CD14-positive monocyte (primary cell): ENCODE results near the gene DENND5B. TPM values are rescaled to one million over a fixed set of nuclear protein-coding genes. Genes with fewer than 3 reads are reported as not detected.

Experiments
- DNase-seq, 3 donors: peaks; one replicate each; pipeline ENCODE4 v3.0.0-alpha.2; 2011 to 2022
- H2AFZ ChIP-seq: 2 replicates; pipeline ENCODE4 v1.6.0; 2012; ENCODE audit warnings: mild to moderate bottlenecking, low read depth, low read length, inconsistent platforms; ENCODE audit not compliant: insufficient read depth, poor library complexity, severe bottlenecking
- H3K27ac ChIP-seq, 2 donors: 1 replicate in 1 of 2; 2 replicates in 1 of 2; pipeline ENCODE4 v1.5.1; 2012 to 2013; ENCODE audit warnings: low read length in 2 of 2, control low read depth in 1 of 2, inconsistent platforms in 1 of 2, low read depth in 1 of 2, mild to moderate bottlenecking in 1 of 2
- H3K27me3 ChIP-seq, 2 donors: one replicate each; pipeline versions ENCODE4 v1.6.0 to v1.6.1; 2011 to 2013; ENCODE audit warnings: low read length in 2 of 2; ENCODE audit not compliant: control insufficient read depth in 2 of 2, insufficient read depth in 2 of 2
- H3K36me3 ChIP-seq, 2 donors: replicated peaks in 1 of 2; 1 replicate in 1 of 2; 2 replicates in 1 of 2; pipeline versions ENCODE4 v1.5.1 to v1.6.1; 2012 to 2013; ENCODE audit warnings: low read length in 2 of 2, control low read depth in 1 of 2, inconsistent platforms in 1 of 2, mild to moderate bottlenecking in 1 of 2; ENCODE audit not compliant: insufficient read depth in 2 of 2, control insufficient read depth in 1 of 2
- H3K4me1 ChIP-seq, 2 donors: 1 replicate in 1 of 2; 2 replicates in 1 of 2; pipeline versions ENCODE4 v1.5.1 to v1.6.1; 2012 to 2013; ENCODE audit warnings: low read length in 2 of 2, control low read depth in 1 of 2, inconsistent platforms in 1 of 2, mild to moderate bottlenecking in 1 of 2, moderate library complexity in 1 of 2; ENCODE audit not compliant: insufficient read depth in 2 of 2, control insufficient read depth in 1 of 2
- H3K4me2 ChIP-seq: replicated peaks from 2 replicates; pipeline ENCODE3; 2012; ENCODE audit warnings: low read length, moderate library complexity, mild to moderate bottlenecking; ENCODE audit not compliant: poor library complexity, severe bottlenecking; ENCODE audit errors: extremely low read depth
- H3K4me3 ChIP-seq, 3 experiments: fragments of 200-600 bp in 1 of 3; sonication (generic) in 1 of 3; replicated peaks in 1 of 3; 1 replicate in 2 of 3; 2 replicates in 1 of 3; pipeline ENCODE4 v1.5.1; 2011 to 2013; ENCODE audit warnings: low read length in 3 of 3, mild to moderate bottlenecking in 3 of 3, control low read depth in 2 of 3, low read depth in 2 of 3, inconsistent platforms in 1 of 3, moderate library complexity in 1 of 3
- H3K79me2 ChIP-seq: 2 replicates; pipeline ENCODE4 v1.6.0; 2012; ENCODE audit warnings: mild to moderate bottlenecking, control low read depth, inconsistent platforms, low read length, moderate library complexity; ENCODE audit not compliant: insufficient read depth
- H3K9ac ChIP-seq: 2 replicates; pipeline ENCODE4 v1.6.0; 2017; ENCODE audit warnings: low read length, mild to moderate bottlenecking; ENCODE audit not compliant: insufficient read depth, poor library complexity, severe bottlenecking
- H3K9me3 ChIP-seq, 2 donors: replicated peaks in 1 of 2; 1 replicate in 1 of 2; 2 replicates in 1 of 2; pipeline versions ENCODE4 v1.5.1 to v1.6.1; 2012 to 2013; ENCODE audit warnings: low read length in 2 of 2, control low read depth in 1 of 2; ENCODE audit not compliant: control insufficient read depth in 1 of 2, insufficient read depth in 1 of 2
- H4K20me1 ChIP-seq: 2 replicates; pipeline ENCODE4 v1.6.0; 2012; ENCODE audit warnings: mild to moderate bottlenecking, low read length, control low read depth, moderate library complexity; ENCODE audit not compliant: insufficient read depth
- H3K27ac Mint-ChIP-seq, 7 donors: one replicate each; pipeline ENCODE4 v1.8.0; 2020; ENCODE audit warnings: mild to moderate bottlenecking in 7 of 7, mixed read lengths in 7 of 7, moderate library complexity in 6 of 7, inconsistent platforms in 2 of 7
- H3K27me3 Mint-ChIP-seq, 3 donors: one replicate each; pipeline ENCODE4 v1.8.0; 2021 to 2022; ENCODE audit warnings: low read depth in 3 of 3, mild to moderate bottlenecking in 3 of 3, mixed read lengths in 3 of 3, moderate library complexity in 3 of 3, inconsistent platforms in 1 of 3
- H3K36me3 Mint-ChIP-seq, 2 donors: one replicate each; pipeline ENCODE4 v1.8.0; 2020; ENCODE audit warnings: mixed read lengths in 2 of 2, inconsistent platforms in 1 of 2, mild to moderate bottlenecking in 1 of 2
- H3K4me1 Mint-ChIP-seq: one replicate; pipeline ENCODE4 v1.8.0; 2020; ENCODE audit warnings: mild to moderate bottlenecking, mixed read lengths
- H3K4me3 Mint-ChIP-seq, 2 donors: one replicate each; pipeline ENCODE4 v1.8.0; 2020; ENCODE audit warnings: mild to moderate bottlenecking in 2 of 2, mixed read lengths in 2 of 2, moderate library complexity in 1 of 2
- H3K9me3 Mint-ChIP-seq, 7 donors: one replicate each; pipeline ENCODE4 v1.8.0; 2020 to 2022; ENCODE audit warnings: mixed read lengths in 7 of 7, mild to moderate bottlenecking in 6 of 7, moderate library complexity in 6 of 7, inconsistent platforms in 2 of 7
- CTCF ChIP-seq: fragments of 200-600 bp; IDR thresholded peaks from one replicate; pipeline ENCODE4 v1.8.0; 2022; ENCODE audit warnings: antibody characterized with exemption, mild to moderate bottlenecking
- WGBS: methylation state at CpG from one replicate; pipeline ENCODE4 v1.1.5; 2013; ENCODE audit warnings: missing lambda C conversion rate; ENCODE audit not compliant: insufficient coverage; 5-methylcytosine and 5-hydroxymethylcytosine counted together
- intact Hi-C, 2 donors: fragments of 100-400 bp; cut with micrococcal nuclease; formaldehyde crosslinking; loops; one replicate each; pipeline versions ENCODE4 v1.15.0 to v1.15.1; 2023
- polyA plus RNA-seq, 3 donors: library from polyadenylated mRNA; depleted of rRNA in 1 of 3; unstranded in 2 of 3; stranded (reverse) in 1 of 3; fragments of 300-500 nt in 2 of 3; fragments of >200 nt in 1 of 3; fragmentation: Illumina TruSeq in 2 of 3; gene quantifications; 1 replicate in 2 of 3; 2 replicates in 1 of 3; pipeline ENCODE4 v1.2.3, GENCODE V29; 2012 to 2021

DENND5B gene
- polyA plus RNA-seq, 3 donors: 0.23 to 0.36 (median 0.36) TPM

- no peaks in the 10 kb centered on the region for H3K36me3 Mint-ChIP-seq
- peak overlapping the region in 6 of 7 donors; percentile 20 to 81 (median 35) for H3K27ac Mint-ChIP-seq
- TF ChIP-seq CTCF: no peak
- Histone ChIP-seq H3K9me3 (no peaks in the 10 kb centered on the region), H3K9ac (peak overlapping the region; percentile 42), H3K4me3 (peak overlapping the region; percentile 14 to 61 (median 28)), H4K20me1 (no peaks in the 10 kb centered on the region), H2AFZ (peak overlapping the region; percentile 79), H3K27ac (no peak overlapping the region), H3K4me1 (peaks cover 16 to 17% of the 10 kb centered on the region in 2 donors), H3K36me3 (no peaks in the 10 kb centered on the region), H3K27me3 (no peaks in the 10 kb centered on the region), H3K4me2 (peak overlapping the region; percentile 73), H3K79me2 (no peaks in the 10 kb centered on the region)
- no peaks in the 10 kb centered on the region for H3K9me3 Mint-ChIP-seq
- H3K4me3 Mint-ChIP-seq: peak overlapping the region; percentile 74 to 85
- intact Hi-C loops: no loop called here
- H3K4me1 Mint-ChIP-seq: peaks cover 20% of the 10 kb centered on the region
- DNase-seq: no peak
- 33% methylated on average over 11 of the region's 13 CpGs for WGBS
- peaks cover 0 to 7% (median 1%) of the 10 kb centered on the region in 3 donors for H3K27me3 Mint-ChIP-seq
Measured at GRCh38 chr12:31362115-31362758, 228.7 kb downstream of the DENND5B start.

- Mint-ChIP-seq H3K27me3 (peaks cover 0 to 8% (median 1%) of the 10 kb centered on the region in 3 donors), H3K9me3 (no peaks in the 10 kb centered on the region), H3K36me3 (no peaks in the 10 kb centered on the region), H3K27ac (peak overlapping the region in 1 of 7 donors; percentile 41), H3K4me1 (peaks cover 20% of the 10 kb centered on the region), H3K4me3 (no peak overlapping the region)
- Histone ChIP-seq H3K4me2 (peak overlapping the region; percentile 73), H3K79me2 (no peaks in the 10 kb centered on the region), H3K27me3 (no peaks in the 10 kb centered on the region), H3K4me1 (peaks cover 16 to 17% of the 10 kb centered on the region in 2 donors), H3K36me3 (no peaks in the 10 kb centered on the region), H3K9me3 (no peaks in the 10 kb centered on the region), H3K27ac (no peak overlapping the region), H3K9ac (no peak overlapping the region), H4K20me1 (no peaks in the 10 kb centered on the region), H3K4me3 (no peak overlapping the region), H2AFZ (peak overlapping the region; percentile 79)
- no peak for DNase-seq
- no peak for TF ChIP-seq CTCF
- intact Hi-C loops: no loop called here
- WGBS: 91% methylated on average over 5 of the region's 14 CpGs
Measured at GRCh38 chr12:31361730-31362114, 229.2 kb downstream of the DENND5B start.
